SK-N-SH (cell line): ENCODE data around the gene GMPPA. TPM values are rescaled to one million over a fixed set of nuclear protein-coding genes. Genes with fewer than 3 reads are reported as not detected.

Experiments
- CTCF ChIA-PET: fragments of 300-600, 350-600 bp; formaldehyde crosslinking; extraction: SDS; loops from one replicate; lab custom pipeline; 2021; lab: Yijun Ruan, JAX
- POLR2A ChIA-PET: fragments of 350-600 bp; sonication (Branson Sonifier 250); formaldehyde crosslinking; extraction: SDS; loops from one replicate; lab custom pipeline; 2020; ENCODE audit warnings: antibody characterized with exemption, inconsistent platforms; lab: Yijun Ruan, JAX
- DNase-seq: peaks from one replicate; pipeline ENCODE4 v3.0.0; 2012
- H2AFZ ChIP-seq: fragments of 200-600 bp; sonication (generic); 2 replicates; pipeline ENCODE4 v1.8.1; 2016; ENCODE audit warnings: antibody characterized with exemption, mild to moderate bottlenecking, low read depth
- H3F3A ChIP-seq: fragments of 200-600 bp; sonication (generic); replicated peaks from 2 replicates; pipeline ENCODE3; 2016; ENCODE audit warnings: antibody characterized with exemption, mild to moderate bottlenecking; ENCODE audit not compliant: insufficient read depth
- H3K27ac ChIP-seq, 2 experiments: fragments of 200-500 bp in 1 of 2; fragments of 200-600 bp in 1 of 2; sonication (Bioruptor generic) in 1 of 2; sonication (generic), shearing (Covaris generic) in 1 of 2; 2 replicates each; pipeline versions ENCODE4 v1.5.1 to v1.6.1; 2014 to 2016; ENCODE audit warnings: low read depth in 2 of 2, inconsistent platforms in 1 of 2, low read length in 1 of 2, mild to moderate bottlenecking in 1 of 2, mixed read lengths in 1 of 2
- H3K27me3 ChIP-seq: fragments of 200-600 bp; sonication (generic), shearing (Covaris generic); 2 replicates; pipeline ENCODE4 v1.6.1; 2016; ENCODE audit warnings: mixed run types; ENCODE audit not compliant: insufficient read depth
- H3K36me3 ChIP-seq, 2 experiments: fragments of 200-500 bp in 1 of 2; fragments of 200-600 bp in 1 of 2; sonication (Bioruptor generic) in 1 of 2; sonication (generic) in 1 of 2; replicated peaks in 1 of 2; 2 replicates each; pipeline versions ENCODE3 to v1.5.1; 2014 to 2016; ENCODE audit warnings: low read length in 1 of 2, mild to moderate bottlenecking in 1 of 2; ENCODE audit not compliant: insufficient read depth in 2 of 2, control insufficient read depth in 1 of 2
- H3K4me1 ChIP-seq, 2 experiments: fragments of 200-500 bp in 1 of 2; fragments of 200-600 bp in 1 of 2; sonication (Bioruptor generic) in 1 of 2; sonication (generic), shearing (Covaris generic) in 1 of 2; 2 replicates each; pipeline versions ENCODE4 v1.5.1 to v1.6.1; 2014 to 2016; ENCODE audit warnings: low read depth in 1 of 2, low read length in 1 of 2, mixed run types in 1 of 2; ENCODE audit not compliant: insufficient read depth in 2 of 2, control insufficient read depth in 1 of 2
- H3K4me2 ChIP-seq: fragments of 200-600 bp; sonication (generic), shearing (Covaris generic); 2 replicates; pipeline ENCODE4 v1.6.1; 2017; ENCODE audit warnings: mixed run types
- H3K4me3 ChIP-seq, 2 experiments: fragments of 200-500 bp in 1 of 2; fragments of 200-600 bp in 1 of 2; sonication (Bioruptor generic) in 1 of 2; sonication (generic), shearing (Covaris generic) in 1 of 2; 2 replicates each; pipeline versions ENCODE4 v1.5.1 to v1.8.1; 2014 to 2016; ENCODE audit warnings: low read depth in 2 of 2, inconsistent platforms in 1 of 2, low read length in 1 of 2, mild to moderate bottlenecking in 1 of 2, mixed read lengths in 1 of 2, moderate library complexity in 1 of 2
- H3K79me2 ChIP-seq: fragments of 200-600 bp; sonication (generic); 2 replicates; pipeline ENCODE4 v1.8.1; 2017; ENCODE audit warnings: mild to moderate bottlenecking; ENCODE audit not compliant: insufficient read depth
- H3K9ac ChIP-seq: fragments of 200-600 bp; sonication (generic); 2 replicates; pipeline ENCODE4 v1.6.1; 2017; ENCODE audit warnings: mixed run types
- H3K9me2 ChIP-seq: fragments of 200-600 bp; sonication (generic); 2 replicates; pipeline ENCODE4 v1.6.1; 2017; ENCODE audit warnings: mixed run types
- H3K9me3 ChIP-seq: fragments of 200-600 bp; sonication (generic); 2 replicates; pipeline ENCODE4 v1.6.1; 2017; ENCODE audit warnings: mixed run types, mild to moderate bottlenecking, moderate library complexity
- H4K20me1 ChIP-seq: fragments of 200-600 bp; sonication (generic); 2 replicates; pipeline ENCODE4 v1.6.1; 2017; ENCODE audit warnings: mild to moderate bottlenecking, mixed run types; ENCODE audit not compliant: insufficient read depth
- EP300 ChIP-seq, 2 experiments: IDR thresholded peaks; 2 replicates each; pipeline versions ENCODE4 v1.4.0 to v1.6.1; 2012; ENCODE audit warnings: borderline replicate concordance in 1 of 2, low read depth in 1 of 2, low read length in 1 of 2
- EZH2phosphoT487 ChIP-seq: fragments of 200-600 bp; sonication (generic); IDR thresholded peaks from 2 replicates; pipeline ENCODE4 v1.6.1; 2017; ENCODE audit warnings: low read depth, mixed run types, mild to moderate bottlenecking, antibody characterized with exemption, moderate library complexity, borderline replicate concordance
- FOSL2 ChIP-seq: IDR thresholded peaks from 2 replicates; pipeline ENCODE4 v1.4.0; 2012; ENCODE audit warnings: low read depth, mild to moderate bottlenecking, moderate library complexity, borderline replicate concordance
- GABPA ChIP-seq: IDR thresholded peaks from 2 replicates; pipeline ENCODE4 v1.4.0; 2012; ENCODE audit warnings: low read depth, mild to moderate bottlenecking
- GATA2 ChIP-seq: sonication (generic); formaldehyde crosslinking; IDR thresholded peaks from 2 replicates; pipeline ENCODE4 v1.5.0; 2020; ENCODE audit warnings: mild to moderate bottlenecking, missing genetic modification reagents
- JUND ChIP-seq: IDR thresholded peaks from 2 replicates; pipeline ENCODE4 v1.4.0; 2012
- MEF2A ChIP-seq: IDR thresholded peaks from 2 replicates; pipeline ENCODE4 v1.4.0; 2012; ENCODE audit warnings: low read depth, borderline replicate concordance
- MXI1 ChIP-seq: IDR thresholded peaks from 2 replicates; pipeline ENCODE4 v1.6.1; 2012; ENCODE audit warnings: mild to moderate bottlenecking, low read depth, low read length, improper control_type of control experiment
- NFIC ChIP-seq: IDR thresholded peaks from 2 replicates; pipeline ENCODE4 v1.4.0; 2012; ENCODE audit warnings: borderline replicate concordance
- NRF1 ChIP-seq: IDR thresholded peaks from 2 replicates; pipeline ENCODE4 v1.6.1; 2012; ENCODE audit warnings: low read depth, mild to moderate bottlenecking, low read length
- RAD21 ChIP-seq: IDR thresholded peaks from 2 replicates; pipeline ENCODE4 v1.6.1; 2012; ENCODE audit warnings: mild to moderate bottlenecking, low read length
- RCOR1 ChIP-seq: fragments of 150-350 bp; IDR thresholded peaks from 2 replicates; pipeline ENCODE4 v1.6.1; 2017; ENCODE audit warnings: antibody characterized with exemption, low read length
- RFX5 ChIP-seq: IDR thresholded peaks from 2 replicates; pipeline ENCODE4 v1.6.1; 2012; ENCODE audit warnings: mild to moderate bottlenecking, improper control_type of control experiment, low read length
- RXRA ChIP-seq: IDR thresholded peaks from 2 replicates; pipeline ENCODE4 v1.4.0; 2012; ENCODE audit warnings: low read depth, mild to moderate bottlenecking, borderline replicate concordance
- TAF1 ChIP-seq: IDR thresholded peaks from 2 replicates; pipeline ENCODE4 v1.6.1; 2012; ENCODE audit warnings: low read depth, mild to moderate bottlenecking, low read length, moderate library complexity, borderline replicate concordance
- TCF12 ChIP-seq: IDR thresholded peaks from 2 replicates; pipeline ENCODE4 v1.4.0; 2012
- TEAD4 ChIP-seq: IDR thresholded peaks from 2 replicates; pipeline ENCODE4 v1.4.0; 2012; ENCODE audit warnings: mild to moderate bottlenecking, borderline replicate concordance; ENCODE audit not compliant: insufficient read depth
- YY1 ChIP-seq: IDR thresholded peaks from 2 replicates; pipeline ENCODE4 v1.4.0; 2012; ENCODE audit warnings: low read depth, mild to moderate bottlenecking
- WGBS: methylation state at CpG from one replicate; pipeline ENCODE4 v1.1.6; 2017; ENCODE audit warnings: low lambda C conversion rate; 5-methylcytosine and 5-hydroxymethylcytosine counted together
- polyA plus RNA-seq, 3 experiments: library from polyadenylated mRNA; depleted of rRNA; stranded (reverse); fragments of >200 nt; gene quantifications; 2 replicates each; pipeline ENCODE4 v1.2.3, GENCODE V29; 2012
- TF ChIP-seq, protein P1 (sequence below): fragments of 200-600 bp; sonication (generic); IDR thresholded peaks from 2 replicates; pipeline ENCODE4 v1.6.1; 2017; ENCODE audit warnings: antibody characterized with exemption, mild to moderate bottlenecking, moderate library complexity
- TF ChIP-seq, protein P2 (sequence below): fragments of 150-350 bp; IDR thresholded peaks from 2 replicates; pipeline ENCODE4 v1.6.1; 2017; ENCODE audit warnings: antibody characterized with exemption, low read length, low read depth, borderline replicate concordance
- TF ChIP-seq, protein P3 (sequence below): IDR thresholded peaks from 2 replicates; pipeline ENCODE4 v1.4.0; 2012; ENCODE audit warnings: low read depth
- TF ChIP-seq, protein P4 (sequence below): IDR thresholded peaks from 2 replicates; pipeline ENCODE4; 2012
- TF ChIP-seq, protein P5 (sequence below): fragments of 150-350 bp; IDR thresholded peaks from 2 replicates; pipeline ENCODE4 v1.6.1; 2016; ENCODE audit warnings: mild to moderate bottlenecking, low read depth, low read length
- TF ChIP-seq, protein P6 (sequence below): IDR thresholded peaks from 2 replicates; pipeline ENCODE4 v1.4.0; 2012; ENCODE audit warnings: low read depth, borderline replicate concordance
- TF ChIP-seq, protein P7 (sequence below): IDR thresholded peaks from 2 replicates; pipeline ENCODE4 v1.4.0; 2012; ENCODE audit warnings: low read depth, borderline replicate concordance

The GMPPA gene
- polyA plus RNA-seq, 1 of the 3 experiments (the other 2 are of a cell fraction): 61.3 TPM

DNA sequence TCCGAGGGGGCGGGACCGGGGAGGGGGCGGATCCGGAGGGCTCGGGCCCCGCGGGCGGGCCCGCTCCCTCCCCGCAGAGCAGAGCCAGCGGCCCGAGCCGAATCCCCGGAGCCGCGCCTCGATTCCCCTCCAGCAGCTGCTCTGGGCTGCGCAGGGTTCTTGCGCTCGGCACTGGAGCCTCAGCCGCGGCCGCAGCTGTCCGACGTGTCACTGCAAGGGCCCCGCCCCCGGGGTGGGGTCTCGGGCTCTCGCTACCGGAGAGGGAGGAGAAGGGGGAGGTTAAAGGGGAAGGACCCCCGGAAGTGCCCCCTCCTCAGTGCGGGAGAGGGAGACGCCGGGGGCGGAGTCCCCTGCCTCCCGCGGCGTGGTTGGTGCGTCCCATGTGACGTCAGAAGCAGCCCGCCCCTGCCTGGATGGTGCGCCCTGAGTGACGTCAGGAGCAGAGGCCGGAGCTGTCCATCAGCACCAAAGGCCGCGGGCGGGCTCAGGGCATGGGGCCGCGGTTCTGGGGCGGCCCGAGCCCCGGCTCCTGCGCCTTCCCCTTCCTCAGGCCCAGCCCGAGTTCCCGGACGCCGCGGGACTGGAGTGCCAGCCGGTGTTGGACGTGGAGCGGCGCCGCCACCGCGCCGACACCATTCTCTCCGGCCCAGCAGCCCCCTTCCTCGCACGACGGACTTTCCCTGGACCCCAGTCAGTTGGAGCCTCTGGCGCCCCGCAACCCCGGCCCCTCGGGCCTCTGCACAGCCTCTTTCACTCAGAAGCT, 45.1 kb downstream of the GMPPA start, which contains the start of the genes CHPF and TMEM198:
Gene CHPF (minus strand): TSS at position 214 of the 763 bp plus-strand sequence. CDS start 271 bp downstream, outside the sequence.
Gene TMEM198 (plus strand): TSS at position 433 of the 763 bp plus-strand sequence. CDS start 700 bp downstream, outside the sequence.
- peak within 1 kb of the TSS; percentile 97 for H3K4me2 ChIP-seq
- H3K4me1 ChIP-seq: peaks cover 7 to 30% of the 10 kb centered on the region in 2 experiments; a peak in 2 of 4 replicates
- peak within 1 kb of the TSS; percentile 75 for H3K9ac ChIP-seq
- peak within 1 kb of the TSS; percentile 62 to 86 for H3K4me3 ChIP-seq
- H3K9me2 ChIP-seq: no peaks in the 10 kb centered on the region
- H3F3A ChIP-seq: peaks cover 6% of the 10 kb centered on the region
- H3K27ac ChIP-seq: peak within 1 kb of the TSS; percentile 73 to 77
- peaks cover 13% of the 10 kb centered on the region for H3K79me2 ChIP-seq
- peaks cover 9 to 29% of the 10 kb centered on the region in 2 experiments for H3K36me3 ChIP-seq
- H3K27me3 ChIP-seq: no peaks in the 10 kb centered on the region
- ChIA-PET CTCF (interaction anchor here (0.6 to 62.1 kb wide), 15 partner anchors 9 to 266 kb away, joined by 3 to 2824 read pairs (median 7); partner anchors contain the start of genes ASIC4, GMPPA and STK11IP), POLR2A (interaction anchor here (1.0 to 1.9 kb wide), 6 partner anchors 9 to 54 kb away, joined by 3 to 14 read pairs (median 9); partner anchors contain the start of genes GMPPA, INHA, OBSL1 and STK11IP)
- H4K20me1 ChIP-seq: peaks cover 20% of the 10 kb centered on the region
- WGBS: 2% methylated on average over 34 of the region's 75 CpGs
- peak; percentile 100 for DNase-seq
- H2AFZ ChIP-seq: peak within 1 kb of the TSS; percentile 92
- H3K9me3 ChIP-seq: no peaks in the 10 kb centered on the region
- TF ChIP-seq, protein P1, sequence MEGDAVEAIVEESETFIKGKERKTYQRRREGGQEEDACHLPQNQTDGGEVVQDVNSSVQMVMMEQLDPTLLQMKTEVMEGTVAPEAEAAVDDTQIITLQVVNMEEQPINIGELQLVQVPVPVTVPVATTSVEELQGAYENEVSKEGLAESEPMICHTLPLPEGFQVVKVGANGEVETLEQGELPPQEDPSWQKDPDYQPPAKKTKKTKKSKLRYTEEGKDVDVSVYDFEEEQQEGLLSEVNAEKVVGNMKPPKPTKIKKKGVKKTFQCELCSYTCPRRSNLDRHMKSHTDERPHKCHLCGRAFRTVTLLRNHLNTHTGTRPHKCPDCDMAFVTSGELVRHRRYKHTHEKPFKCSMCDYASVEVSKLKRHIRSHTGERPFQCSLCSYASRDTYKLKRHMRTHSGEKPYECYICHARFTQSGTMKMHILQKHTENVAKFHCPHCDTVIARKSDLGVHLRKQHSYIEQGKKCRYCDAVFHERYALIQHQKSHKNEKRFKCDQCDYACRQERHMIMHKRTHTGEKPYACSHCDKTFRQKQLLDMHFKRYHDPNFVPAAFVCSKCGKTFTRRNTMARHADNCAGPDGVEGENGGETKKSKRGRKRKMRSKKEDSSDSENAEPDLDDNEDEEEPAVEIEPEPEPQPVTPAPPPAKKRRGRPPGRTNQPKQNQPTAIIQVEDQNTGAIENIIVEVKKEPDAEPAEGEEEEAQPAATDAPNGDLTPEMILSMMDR: no peak
- TF ChIP-seq NRF1 (peak; percentile 67), YY1 (no peak), GATA2 (CRISPR knock-in tag) (no peak), TAF1 (peak; percentile 66; the same call in 1 of the 2 replicates), EZH2phosphoT487 (no peak), MXI1 (peak; percentile 81), RCOR1 (peak; percentile 63; the same call in 1 of the 2 replicates), NFIC (no peak), TEAD4 (no peak), MEF2A (no peak), GABPA (peak; percentile 78), FOSL2 (no peak), RXRA (no peak), RAD21 (no peak), EP300 (IDR thresholded peaks at IDR 0.05; ENCODE audit: borderline replicate concordance in 1 of 2, low read depth in 1 of 2, low read length in 1 of 2) (no peak), JUND (no peak), TCF12 (no peak), RFX5 (peak; percentile 74)
- TF ChIP-seq, protein P2, sequence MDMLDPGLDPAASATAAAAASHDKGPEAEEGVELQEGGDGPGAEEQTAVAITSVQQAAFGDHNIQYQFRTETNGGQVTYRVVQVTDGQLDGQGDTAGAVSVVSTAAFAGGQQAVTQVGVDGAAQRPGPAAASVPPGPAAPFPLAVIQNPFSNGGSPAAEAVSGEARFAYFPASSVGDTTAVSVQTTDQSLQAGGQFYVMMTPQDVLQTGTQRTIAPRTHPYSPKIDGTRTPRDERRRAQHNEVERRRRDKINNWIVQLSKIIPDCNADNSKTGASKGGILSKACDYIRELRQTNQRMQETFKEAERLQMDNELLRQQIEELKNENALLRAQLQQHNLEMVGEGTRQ: no peak
- TF ChIP-seq, protein P3, sequence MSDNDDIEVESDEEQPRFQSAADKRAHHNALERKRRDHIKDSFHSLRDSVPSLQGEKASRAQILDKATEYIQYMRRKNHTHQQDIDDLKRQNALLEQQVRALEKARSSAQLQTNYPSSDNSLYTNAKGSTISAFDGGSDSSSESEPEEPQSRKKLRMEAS: no peak
- TF ChIP-seq, protein P4, sequence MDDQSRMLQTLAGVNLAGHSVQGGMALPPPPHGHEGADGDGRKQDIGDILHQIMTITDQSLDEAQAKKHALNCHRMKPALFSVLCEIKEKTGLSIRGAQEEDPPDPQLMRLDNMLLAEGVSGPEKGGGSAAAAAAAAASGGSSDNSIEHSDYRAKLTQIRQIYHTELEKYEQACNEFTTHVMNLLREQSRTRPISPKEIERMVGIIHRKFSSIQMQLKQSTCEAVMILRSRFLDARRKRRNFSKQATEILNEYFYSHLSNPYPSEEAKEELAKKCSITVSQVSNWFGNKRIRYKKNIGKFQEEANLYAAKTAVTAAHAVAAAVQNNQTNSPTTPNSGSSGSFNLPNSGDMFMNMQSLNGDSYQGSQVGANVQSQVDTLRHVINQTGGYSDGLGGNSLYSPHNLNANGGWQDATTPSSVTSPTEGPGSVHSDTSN: peak; percentile 79
- TF ChIP-seq, protein P5, sequence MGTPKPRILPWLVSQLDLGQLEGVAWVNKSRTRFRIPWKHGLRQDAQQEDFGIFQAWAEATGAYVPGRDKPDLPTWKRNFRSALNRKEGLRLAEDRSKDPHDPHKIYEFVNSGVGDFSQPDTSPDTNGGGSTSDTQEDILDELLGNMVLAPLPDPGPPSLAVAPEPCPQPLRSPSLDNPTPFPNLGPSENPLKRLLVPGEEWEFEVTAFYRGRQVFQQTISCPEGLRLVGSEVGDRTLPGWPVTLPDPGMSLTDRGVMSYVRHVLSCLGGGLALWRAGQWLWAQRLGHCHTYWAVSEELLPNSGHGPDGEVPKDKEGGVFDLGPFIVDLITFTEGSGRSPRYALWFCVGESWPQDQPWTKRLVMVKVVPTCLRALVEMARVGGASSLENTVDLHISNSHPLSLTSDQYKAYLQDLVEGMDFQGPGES: 0 out of 2 replicates have a peak, but pooled peaks have one; percentile 19
- TF ChIP-seq, protein P6, sequence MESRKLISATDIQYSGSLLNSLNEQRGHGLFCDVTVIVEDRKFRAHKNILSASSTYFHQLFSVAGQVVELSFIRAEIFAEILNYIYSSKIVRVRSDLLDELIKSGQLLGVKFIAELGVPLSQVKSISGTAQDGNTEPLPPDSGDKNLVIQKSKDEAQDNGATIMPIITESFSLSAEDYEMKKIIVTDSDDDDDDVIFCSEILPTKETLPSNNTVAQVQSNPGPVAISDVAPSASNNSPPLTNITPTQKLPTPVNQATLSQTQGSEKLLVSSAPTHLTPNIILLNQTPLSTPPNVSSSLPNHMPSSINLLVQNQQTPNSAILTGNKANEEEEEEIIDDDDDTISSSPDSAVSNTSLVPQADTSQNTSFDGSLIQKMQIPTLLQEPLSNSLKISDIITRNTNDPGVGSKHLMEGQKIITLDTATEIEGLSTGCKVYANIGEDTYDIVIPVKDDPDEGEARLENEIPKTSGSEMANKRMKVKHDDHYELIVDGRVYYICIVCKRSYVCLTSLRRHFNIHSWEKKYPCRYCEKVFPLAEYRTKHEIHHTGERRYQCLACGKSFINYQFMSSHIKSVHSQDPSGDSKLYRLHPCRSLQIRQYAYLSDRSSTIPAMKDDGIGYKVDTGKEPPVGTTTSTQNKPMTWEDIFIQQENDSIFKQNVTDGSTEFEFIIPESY: no peak
- TF ChIP-seq, protein P7, sequence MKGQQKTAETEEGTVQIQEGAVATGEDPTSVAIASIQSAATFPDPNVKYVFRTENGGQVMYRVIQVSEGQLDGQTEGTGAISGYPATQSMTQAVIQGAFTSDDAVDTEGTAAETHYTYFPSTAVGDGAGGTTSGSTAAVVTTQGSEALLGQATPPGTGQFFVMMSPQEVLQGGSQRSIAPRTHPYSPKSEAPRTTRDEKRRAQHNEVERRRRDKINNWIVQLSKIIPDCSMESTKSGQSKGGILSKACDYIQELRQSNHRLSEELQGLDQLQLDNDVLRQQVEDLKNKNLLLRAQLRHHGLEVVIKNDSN: no peak
